GM12892 (cell line): ENCODE measurements around the gene VAV3.

ENCODE experiments used
- DNase-seq: peaks from one replicate; pipeline ENCODE4 v3.0.0; 2011; ENCODE audit not compliant: insufficient read length
- FAIRE-seq: peaks from 2 replicates; lab custom pipeline; 2011; peaks lifted over from hg19 to GRCh38; lab: Jason Lieb, UNC
- POLR2A ChIP-seq: IDR thresholded peaks from 2 replicates; pipeline ENCODE4 v1.6.1; 2011; ENCODE audit warnings: low read depth, low read length, control low read depth
- POLR2AphosphoS5 ChIP-seq: IDR thresholded peaks from 2 replicates; pipeline ENCODE4 v1.6.1; 2011; ENCODE audit warnings: low read depth, low read length, control low read depth
- TAF1 ChIP-seq: IDR thresholded peaks from 2 replicates; pipeline ENCODE4 v1.6.1; 2011; ENCODE audit warnings: low read depth, mild to moderate bottlenecking, control low read depth, low read length, borderline replicate concordance

VAV3 gene

GRCh38 chr1:107877092-107877491, 87.9 kb downstream of the VAV3 start:
- TF ChIP-seq TAF1, result no peak
- TF ChIP-seq POLR2A, result no peak
- TF ChIP-seq POLR2AphosphoS5, result no peak
- FAIRE-seq (no peak), DNase-seq (no peak)

- DNase-seq (no peak), FAIRE-seq (no peak)
- TF ChIP-seq POLR2AphosphoS5 (no peak), TAF1 (no peak), POLR2A (no peak)
Observed at GRCh38 chr1:107875689-107876088, 89.3 kb downstream of the VAV3 start.

- TF ChIP-seq POLR2AphosphoS5 (no peak), TAF1 (no peak), POLR2A (no peak)
- no peak for DNase-seq
- FAIRE-seq, result no peak
Observed at GRCh38 chr1:107874221-107874620, 90.8 kb downstream of the VAV3 start.

GRCh38 chr1:107871687-107872395, 93.1 kb downstream of the VAV3 start:
- no peak for TF ChIP-seq TAF1
- no peak for TF ChIP-seq POLR2A
- TF ChIP-seq POLR2AphosphoS5, result no peak
- DNase-seq (no peak), FAIRE-seq (no peak)

GRCh38 chr1:107871259-107871658, 93.7 kb downstream of the VAV3 start:
- FAIRE-seq (no peak), DNase-seq (no peak)
- no peak for TF ChIP-seq POLR2A
- no peak for TF ChIP-seq POLR2AphosphoS5
- TF ChIP-seq TAF1, result no peak

GRCh38 chr1:107870696-107871095, 94.3 kb downstream of the VAV3 start:
- no peak for FAIRE-seq
- no peak for DNase-seq
- TF ChIP-seq POLR2A (no peak), TAF1 (no peak), POLR2AphosphoS5 (no peak)

GRCh38 chr1:107867897-107868296, 97.1 kb downstream of the VAV3 start:
- FAIRE-seq (no peak), DNase-seq (no peak)
- no peak for TF ChIP-seq TAF1

GRCh38 chr1:107867422-107867821, 97.6 kb downstream of the VAV3 start:
- no peak for TF ChIP-seq POLR2AphosphoS5
- FAIRE-seq (no peak), DNase-seq (no peak)

GRCh38 chr1:107866870-107867269, 98.1 kb downstream of the VAV3 start:
- DNase-seq (no peak), FAIRE-seq (no peak)
- TF ChIP-seq POLR2AphosphoS5, result no peak
- TF ChIP-seq TAF1, result no peak
- TF ChIP-seq POLR2A, result no peak

- FAIRE-seq (no peak), DNase-seq (no peak)
- TF ChIP-seq POLR2AphosphoS5, result no peak
- no peak for TF ChIP-seq TAF1
- no peak for TF ChIP-seq POLR2A
Observed at GRCh38 chr1:107865627-107866026, 99.4 kb downstream of the VAV3 start.

- no peak for TF ChIP-seq POLR2AphosphoS5
- TF ChIP-seq TAF1, result no peak
- TF ChIP-seq POLR2A, result no peak
- FAIRE-seq, result no peak
- DNase-seq, result no peak
Observed at GRCh38 chr1:107863342-107863741, 101.6 kb downstream of the VAV3 start.

- DNase-seq, result no peak
- FAIRE-seq, result no peak
- no peak for TF ChIP-seq POLR2AphosphoS5
- TF ChIP-seq POLR2A, result no peak
Observed at GRCh38 chr1:107862064-107862463, 102.9 kb downstream of the VAV3 start.
